HG03442 (cell line): ENCODE data around the gene ANKRD28.

Source experiments
- ATAC-seq: cut with Tn5 transposase; IDR thresholded peaks from one replicate; pipeline ENCODE4 v1.9.1; 2021; ENCODE audit warnings: mild to moderate bottlenecking, moderate library complexity; ENCODE audit not compliant: unreplicated experiment

Gene ANKRD28

DNA sequence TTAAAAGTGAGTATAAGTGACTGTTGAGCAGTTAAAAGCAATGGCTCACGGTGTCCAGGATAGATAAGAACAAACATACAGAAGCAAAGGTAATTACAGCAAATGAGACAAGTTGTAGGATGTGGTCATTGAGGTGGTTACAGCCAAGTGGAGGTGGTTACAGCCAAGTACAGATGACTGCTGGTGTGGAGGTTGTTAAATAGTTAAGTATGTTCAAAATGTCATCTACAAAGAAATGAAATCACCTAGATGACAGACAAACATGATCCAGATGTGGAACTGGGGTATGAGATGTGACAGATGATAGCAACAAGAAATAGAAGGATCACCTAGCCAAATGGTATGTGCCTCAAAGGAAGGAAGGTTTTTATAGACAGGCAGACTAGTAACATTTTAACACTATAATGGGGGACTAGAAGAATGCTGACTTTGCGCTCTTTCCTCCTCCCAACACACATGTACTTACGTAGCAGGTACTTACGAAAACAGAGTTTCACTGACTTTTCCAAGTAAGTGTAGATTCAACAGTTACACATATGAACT lies 6.8 kb upstream of the ANKRD28 start:
- peak; percentile 63 for ATAC-seq

DNA sequence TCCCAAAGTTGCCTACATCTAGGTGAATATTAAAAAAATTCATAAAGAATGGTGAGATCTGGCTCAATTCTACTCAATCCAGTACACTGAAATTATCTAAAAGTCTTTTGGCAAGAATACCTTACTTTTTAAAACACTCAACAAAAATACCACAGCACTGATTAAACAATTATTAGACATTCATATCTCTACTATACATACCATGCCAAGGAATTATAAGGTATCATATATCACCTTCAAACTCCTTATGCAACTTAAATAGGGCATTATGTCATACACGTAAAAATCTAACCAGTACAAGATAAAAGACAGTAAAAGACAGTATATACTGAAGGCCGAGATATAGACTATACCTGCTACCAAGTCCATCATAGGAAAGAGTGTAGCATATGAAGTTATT lies 6.1 kb upstream of the ANKRD28 start:
- no peak for ATAC-seq

DNA sequence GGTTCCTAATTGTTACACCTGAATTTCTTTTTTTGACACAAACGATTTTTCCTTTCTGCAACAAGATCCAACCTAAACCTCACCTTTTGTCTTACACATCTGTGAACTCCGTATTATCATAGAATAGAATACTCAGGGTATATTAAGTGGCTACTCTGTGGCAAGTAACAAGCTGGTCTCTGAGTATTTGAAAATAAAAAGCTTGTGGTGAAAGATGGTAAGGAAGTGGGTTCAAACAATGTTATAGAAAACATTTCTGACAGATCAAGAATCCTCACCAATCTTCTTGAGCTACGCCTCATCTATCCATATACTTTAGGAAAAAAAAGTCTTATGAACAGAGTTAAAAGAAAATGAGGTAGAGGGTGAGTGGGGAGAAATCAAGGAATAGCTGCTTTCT lies 3.5 kb upstream of the ANKRD28 start:
- no peak for ATAC-seq

DNA sequence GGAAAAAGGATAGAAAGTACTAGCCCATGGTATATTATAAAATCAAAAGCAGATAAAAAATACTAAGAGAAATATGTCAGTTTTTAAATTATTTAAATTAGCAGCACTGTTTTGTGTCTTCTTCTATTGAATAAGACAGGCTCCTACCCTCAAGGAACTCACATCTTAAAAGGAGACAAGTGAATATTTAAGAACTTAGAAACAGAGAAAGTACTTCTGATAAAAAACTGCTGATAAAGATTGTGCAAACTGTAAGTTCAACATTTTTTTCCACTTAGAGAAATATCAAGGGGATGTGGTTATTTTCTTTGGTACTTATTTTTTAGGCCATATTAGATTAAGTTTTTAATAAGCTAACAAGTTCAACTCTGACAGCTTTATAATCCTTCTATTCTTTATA lies 3.0 kb upstream of the ANKRD28 start:
- ATAC-seq: no peak

DNA sequence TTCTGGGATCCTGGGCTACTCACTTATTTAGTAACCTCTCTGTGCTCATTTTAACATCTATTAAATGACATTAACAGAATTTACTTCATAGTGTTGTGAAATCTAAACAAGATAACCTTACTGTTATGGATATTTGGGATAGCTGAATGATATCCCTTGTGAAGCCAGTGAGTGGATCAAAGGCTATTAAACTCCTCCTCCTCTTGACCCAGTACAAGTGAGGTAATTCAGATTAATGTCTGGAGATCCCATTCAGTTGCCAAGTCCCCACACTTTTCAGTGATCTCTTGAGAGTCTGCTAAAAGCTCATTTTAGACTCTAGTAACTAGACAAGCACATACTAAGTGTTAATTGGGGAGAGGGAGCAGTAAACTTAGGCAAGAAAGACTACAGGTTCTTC lies 2.5 kb upstream of the ANKRD28 start:
- no peak for ATAC-seq

DNA sequence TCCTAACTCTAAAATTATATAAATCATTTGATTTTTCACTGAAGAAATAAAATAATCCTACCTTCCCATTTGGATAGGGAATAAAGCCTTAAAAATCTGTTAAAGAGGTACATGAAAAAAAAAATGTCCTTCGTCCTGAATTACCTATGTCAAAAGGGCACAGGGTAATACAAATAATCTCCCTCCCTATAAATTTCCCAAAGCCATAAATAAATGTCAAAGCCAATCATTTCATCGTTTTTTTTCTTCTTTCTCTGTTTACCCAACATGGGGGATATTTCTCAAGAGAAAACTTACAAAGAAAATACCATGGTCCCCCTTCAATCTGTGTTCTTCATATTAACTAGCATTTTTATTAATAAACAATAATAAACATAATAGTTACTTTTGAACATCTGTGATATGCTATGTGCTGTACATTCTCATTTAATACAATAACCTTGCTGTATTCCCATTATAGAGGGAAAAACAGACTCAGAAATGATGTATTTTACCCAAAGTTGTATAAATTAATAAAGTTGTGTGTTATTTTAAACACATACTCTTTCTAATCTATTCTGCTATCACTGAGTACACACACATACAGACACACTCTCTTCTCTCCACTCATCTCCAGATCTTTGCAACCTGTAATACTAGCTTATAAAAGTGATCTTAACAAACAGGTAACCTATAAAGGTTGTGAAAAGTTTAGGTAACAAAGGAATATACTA lies 910 bp upstream of the ANKRD28 start:
- ATAC-seq: no peak

DNA sequence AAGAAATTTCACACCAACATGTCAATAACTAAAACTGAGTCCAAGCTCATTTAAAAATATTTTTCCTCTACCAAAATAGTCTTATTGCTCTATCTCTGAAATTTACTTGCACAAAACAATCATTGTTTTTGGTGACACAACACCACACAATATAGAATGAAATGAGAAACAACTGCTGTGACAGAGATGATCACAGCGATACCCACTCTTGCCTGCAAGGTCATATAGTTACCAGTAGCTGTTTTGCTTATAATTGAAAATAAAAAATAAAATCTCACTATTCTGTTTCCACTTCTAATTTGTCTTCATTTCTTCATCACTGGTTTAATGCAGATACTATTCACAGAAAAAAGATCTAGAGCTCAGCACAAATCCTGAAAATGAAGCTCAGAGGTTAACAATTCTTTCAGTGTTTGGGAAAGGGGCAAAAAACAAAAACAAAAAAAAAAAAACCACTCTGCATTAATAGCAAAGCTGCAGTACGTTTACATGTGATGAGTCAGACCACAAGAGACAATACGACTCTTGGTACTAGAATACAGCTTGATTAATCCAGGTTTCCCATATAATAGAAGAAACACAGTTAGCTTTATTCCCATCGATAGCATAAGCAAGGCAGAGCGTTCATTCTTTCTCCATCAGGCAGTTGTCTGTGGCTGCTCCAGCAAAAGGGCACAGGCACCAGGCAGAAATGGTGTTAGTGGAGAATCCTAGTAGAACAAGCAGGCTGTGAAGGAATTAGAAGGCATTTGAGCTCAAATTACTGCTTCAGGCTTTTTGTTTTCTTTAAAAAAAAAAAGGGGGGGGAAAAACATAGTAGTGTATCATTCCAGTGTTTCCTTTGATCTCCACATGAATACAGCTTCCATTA lies 773 bp downstream of the ANKRD28 start:
- no peak for ATAC-seq

DNA sequence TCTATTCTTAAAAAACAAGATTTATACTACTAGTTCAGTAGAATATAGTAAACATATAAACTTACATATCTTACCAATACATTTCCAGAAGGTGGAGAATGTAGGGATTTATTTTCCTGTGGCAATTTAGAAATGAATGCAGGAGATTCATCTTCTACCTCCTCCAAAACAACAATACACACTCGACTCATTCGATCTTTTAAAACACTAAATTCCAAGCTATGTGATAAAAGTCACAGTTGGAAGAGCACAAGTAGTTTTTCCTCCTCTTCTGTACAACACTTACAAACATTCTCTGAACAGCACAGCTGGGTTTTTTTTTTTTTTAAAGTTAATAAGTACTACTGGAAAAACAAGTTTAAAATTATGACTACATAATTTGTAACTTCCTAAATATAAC lies 1.4 kb downstream of the ANKRD28 start:
- ATAC-seq: no peak

DNA sequence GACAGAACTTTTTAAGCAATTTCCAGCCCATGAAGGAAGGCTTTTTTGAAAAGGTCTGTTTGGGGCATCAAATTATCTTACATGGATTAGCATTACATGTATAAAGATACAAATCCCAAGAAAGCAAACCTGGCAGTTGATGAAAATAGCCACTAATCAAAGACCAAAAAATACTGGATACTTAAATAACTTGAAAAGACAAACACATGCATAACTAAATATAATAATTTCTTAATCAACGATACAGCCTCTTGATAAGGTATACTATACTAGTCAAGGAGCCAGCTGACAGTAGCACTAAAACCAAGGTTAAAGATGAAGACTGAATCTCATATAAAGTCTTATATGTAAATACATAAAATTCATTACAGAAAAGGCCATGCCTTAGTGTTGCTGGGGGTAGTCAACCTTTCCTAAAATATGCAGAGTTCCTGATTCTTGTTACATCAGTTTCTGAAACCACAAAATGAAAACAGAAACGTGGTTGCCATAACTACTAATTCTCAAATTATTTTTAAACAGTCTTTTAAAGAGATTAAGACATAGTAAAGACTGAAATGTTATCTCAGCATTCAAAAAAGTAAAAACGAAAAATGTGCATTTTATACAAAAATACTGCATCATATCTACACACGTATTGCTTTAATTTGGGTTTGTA lies 2.0 kb downstream of the ANKRD28 start:
- ATAC-seq: no peak

DNA sequence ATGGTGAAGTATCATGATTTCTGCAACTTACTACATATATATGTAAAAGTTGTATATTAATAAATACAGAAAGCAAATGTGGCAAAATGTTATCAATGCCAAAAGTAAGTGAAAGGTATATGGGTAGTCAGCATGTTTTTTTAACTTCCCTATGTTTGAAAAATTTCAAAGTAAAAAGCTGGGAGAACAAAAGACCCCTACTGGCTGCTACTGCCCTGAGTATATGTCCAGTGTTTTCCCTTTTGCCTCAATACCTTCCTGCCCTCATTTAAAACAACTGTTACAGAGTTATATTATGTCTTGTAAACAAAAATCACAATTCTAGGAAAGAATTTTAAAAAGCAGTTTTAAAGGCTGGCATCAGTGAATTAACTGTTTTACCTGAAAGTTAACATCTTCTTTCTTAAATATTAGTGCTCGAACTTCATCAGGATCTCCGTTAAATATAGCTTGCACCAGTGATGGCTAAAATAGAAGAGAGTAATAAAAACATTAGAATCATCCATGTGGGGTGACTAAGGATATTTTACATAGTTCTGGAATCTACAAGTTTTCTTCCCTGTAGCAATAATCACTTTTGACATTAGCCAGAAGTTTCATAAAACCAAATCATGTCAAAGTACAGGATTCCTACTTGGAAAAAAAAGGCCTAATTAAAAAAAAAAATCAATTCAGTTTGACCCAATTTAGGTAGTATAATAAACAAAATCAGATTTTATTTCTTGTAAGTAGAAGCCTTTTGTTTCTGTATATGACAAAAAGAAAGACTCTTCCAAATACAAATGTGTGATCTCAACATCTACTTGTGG lies 2.7 kb downstream of the ANKRD28 start:
- ATAC-seq: no peak

DNA sequence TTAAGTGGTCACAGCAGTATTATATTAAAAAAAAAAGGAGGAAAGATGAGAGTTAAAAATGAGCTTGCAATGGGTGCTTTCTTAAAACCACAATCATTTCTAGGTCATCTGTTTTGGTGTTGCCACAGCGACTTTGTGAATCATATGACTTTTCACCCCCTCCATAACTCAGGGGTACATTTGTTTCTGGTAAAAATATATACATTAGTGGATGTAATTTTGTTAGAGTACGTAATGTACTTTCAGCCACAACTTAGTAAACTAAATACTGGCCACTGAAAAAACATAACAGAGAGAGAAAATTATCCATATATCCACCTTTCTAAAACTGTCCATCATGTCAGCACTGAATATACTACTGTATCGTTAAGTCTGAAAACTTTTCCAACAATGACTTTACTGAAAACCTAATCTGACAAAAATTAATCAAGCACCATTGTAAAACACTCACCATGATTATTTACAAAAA lies 3.4 kb downstream of the ANKRD28 start:
- peak; percentile 34 for ATAC-seq

DNA sequence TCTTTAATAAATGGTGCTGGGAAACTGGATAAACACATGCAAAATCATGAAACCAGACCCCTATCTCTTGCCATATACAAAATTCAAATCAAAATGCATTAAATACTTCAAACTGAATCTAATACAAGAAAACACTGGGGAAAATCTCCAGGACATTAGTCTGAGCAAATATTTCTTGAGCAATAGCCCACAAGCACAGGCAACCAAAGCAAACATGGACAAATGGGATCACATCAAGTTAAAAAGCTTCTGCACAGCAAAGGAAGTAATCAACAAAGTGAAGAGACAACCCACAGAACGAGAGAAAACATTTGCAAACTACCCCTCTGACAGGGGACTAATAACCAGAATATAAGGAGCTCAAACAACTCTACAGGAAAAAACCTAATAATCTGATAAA lies 6.3 kb downstream of the ANKRD28 start:
- ATAC-seq: no peak

DNA sequence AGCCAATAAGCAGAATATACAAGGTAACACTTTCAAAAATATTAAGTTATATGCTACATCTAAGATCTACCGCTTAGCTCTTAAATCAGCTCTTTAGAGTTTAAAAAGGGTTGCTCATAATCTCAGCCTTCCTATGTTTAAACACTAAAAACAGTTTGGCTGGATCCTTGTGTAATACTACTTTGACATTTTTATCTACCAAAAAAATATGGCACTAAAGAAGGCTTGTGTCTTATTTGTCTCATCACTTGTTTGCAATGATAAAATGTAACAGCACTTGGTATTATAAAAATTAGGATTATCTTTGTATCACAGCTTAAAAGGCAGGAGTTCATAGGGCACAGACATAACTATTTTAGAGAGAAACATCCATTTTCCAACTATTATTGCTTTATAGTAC lies 9.8 kb downstream of the ANKRD28 start:
- ATAC-seq: no peak

DNA sequence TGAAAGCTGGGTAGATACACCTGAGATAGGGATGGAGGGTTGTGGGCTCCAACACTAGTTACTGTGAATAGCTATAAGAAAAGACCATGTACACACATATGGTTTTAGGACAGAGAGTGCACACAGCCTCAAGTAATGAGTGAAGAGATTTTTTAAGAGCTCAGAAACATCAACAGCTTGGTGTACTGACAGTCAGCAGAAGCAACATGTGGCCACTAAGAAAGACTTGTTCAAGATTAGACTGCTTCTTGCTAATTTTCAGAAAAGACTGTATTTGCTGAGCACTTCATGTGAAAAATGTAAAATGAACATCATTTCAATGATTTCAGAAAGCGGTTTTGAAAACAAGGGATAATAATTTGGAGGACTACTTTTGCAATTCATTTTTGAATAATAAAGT lies 10.3 kb downstream of the ANKRD28 start:
- ATAC-seq: no peak

DNA sequence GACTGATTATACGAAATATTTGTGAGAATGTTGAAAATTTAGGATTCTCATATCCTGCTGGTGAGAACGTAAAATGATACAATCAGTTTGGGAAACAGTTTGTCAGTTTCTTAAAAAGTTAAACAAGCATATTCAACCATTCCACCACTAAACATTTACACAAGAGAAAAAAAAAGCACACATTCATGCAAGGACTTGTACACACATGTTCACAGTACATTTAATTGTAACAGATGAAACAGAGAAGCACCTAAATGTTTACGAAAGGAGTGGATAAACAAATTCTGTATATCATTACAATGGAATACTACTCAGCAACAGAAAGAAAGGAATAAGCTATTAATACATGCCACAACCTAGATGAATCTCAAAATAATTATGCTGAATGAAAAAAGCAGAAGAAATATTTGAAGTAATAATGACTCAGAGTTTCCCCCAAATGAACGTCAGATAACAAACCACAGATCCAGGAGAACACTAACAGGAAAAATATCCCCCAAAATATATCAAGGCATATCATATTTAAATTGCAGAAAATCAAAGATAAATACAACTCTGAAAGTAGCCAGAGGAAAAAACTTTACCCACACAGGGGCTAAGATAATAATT lies 14.3 kb downstream of the ANKRD28 start:
- ATAC-seq: no peak

DNA sequence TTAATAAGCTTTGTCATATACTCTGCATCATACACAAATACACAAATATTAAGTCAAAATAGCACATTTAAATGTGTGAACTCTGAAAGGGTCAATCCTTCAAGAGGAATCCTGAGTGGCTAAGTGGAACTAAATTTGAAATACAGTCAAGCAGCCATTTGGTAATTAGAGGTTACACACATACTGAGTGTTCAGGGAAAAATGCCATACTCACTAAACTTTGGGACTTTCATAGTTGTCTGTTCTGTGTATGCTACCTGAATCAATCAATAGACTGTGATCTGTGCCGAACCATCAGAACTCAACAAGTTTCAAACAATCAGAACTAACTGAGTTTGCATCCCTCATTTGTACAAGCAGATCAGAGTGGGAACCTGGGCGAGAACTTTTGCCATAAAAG lies 15.3 kb downstream of the ANKRD28 start:
- no peak for ATAC-seq

DNA sequence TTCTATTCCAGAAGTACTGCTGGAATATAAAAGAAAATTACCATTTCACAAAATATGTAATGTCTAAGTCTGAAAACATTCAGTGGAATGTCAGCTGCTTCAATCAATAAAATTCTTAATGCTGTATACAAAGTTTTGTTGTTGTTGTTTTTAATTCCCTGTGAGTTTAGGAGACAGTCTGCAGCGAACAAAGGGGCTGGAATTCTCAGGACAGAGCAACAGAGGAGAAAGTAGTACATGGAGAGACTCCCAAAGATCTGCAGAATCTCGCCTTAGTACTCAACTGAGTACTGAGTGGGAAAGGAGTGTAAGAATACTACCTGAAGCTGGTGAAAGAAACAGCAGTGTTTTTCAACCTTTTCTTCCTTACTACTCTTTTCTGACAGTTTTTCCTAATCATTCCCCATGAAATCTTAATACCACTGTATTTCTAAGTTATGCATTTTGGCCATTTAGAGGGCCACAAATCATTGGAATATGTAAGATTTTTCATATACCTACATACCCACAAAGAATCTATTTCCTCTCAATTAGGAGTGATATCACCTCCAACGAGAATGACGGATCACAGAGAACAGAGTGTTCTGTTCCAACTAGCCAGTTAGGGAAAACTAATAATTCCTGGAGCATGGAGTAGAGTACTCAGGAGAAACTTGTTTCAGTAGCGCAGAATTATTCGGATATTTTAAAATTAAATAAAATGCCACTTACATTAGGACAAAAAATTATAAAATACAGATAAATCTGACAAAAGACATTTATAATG lies 16.0 kb downstream of the ANKRD28 start:
- ATAC-seq: no peak

DNA sequence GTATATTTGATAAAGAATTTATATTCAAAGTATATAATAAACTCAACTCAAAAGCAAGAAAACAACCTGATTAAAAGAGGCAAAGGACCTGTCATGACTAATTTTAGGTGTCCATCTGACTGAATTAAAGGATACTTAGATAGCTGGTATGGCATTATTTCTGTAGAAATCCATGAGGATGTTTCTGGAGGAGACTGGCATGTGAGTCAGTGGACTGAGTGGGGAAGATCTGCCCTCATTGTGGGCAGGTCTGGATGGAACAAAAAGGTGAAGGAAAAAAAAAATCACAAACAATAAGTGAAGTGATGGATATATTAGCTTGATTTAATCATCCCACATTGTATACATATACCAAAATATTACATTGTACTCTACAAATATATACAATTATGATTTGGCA lies 16.6 kb downstream of the ANKRD28 start:
- ATAC-seq: no peak

DNA sequence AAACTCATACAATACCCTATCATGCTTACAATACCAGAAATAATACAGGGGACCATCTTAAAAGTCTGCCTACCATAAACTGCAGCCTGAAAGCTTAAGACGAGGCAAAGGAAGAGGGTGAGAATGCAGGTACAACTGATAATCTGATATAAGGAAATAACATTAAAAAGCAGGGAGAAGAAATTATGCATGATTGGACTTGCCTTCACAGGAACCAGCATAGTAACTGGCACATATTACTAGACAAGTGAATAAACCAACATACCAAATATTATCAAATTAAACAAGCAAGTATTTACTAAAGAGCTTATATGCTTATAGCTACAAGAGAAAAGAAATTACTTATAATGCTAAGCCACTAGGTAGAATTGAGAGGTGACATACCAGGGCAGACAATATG lies 18.7 kb downstream of the ANKRD28 start:
- no peak for ATAC-seq
